Mesenchymal stem cell (in vitro differentiated cells and primary cell): Measurements from ENCODE around the gene ITGA2B.
"Not testable (repeated sequence)": the region's sequence is repeated elsewhere in the genome, so short reads cannot be mapped to it uniquely, and the experiment has no call there.

Source experiments
- DNase-seq: peaks from one replicate; pipeline ENCODE4 v3.0.0-alpha.2; 2013
- H2AFZ ChIP-seq: one replicate; pipeline ENCODE4 v1.6.1; 2013; ENCODE audit warnings: low read depth, mild to moderate bottlenecking, control low read depth, inconsistent platforms, low read length, moderate library complexity
- H2AK5ac ChIP-seq: 2 replicates; pipeline ENCODE4 v1.6.1; 2013; ENCODE audit warnings: low read length, moderate library complexity, mild to moderate bottlenecking, inconsistent platforms; ENCODE audit not compliant: severe bottlenecking
- H2BK120ac ChIP-seq: one replicate; pipeline ENCODE4 v1.6.1; 2013; ENCODE audit warnings: low read depth, mild to moderate bottlenecking, inconsistent platforms, low read length, moderate library complexity
- H2BK12ac ChIP-seq, 2 experiments: one replicate each; pipeline ENCODE4 v1.6.1; 2013; ENCODE audit warnings: inconsistent platforms in 2 of 2, low read length in 2 of 2, mild to moderate bottlenecking in 2 of 2, moderate library complexity in 2 of 2, control low read depth in 1 of 2
- H2BK15ac ChIP-seq: one replicate; pipeline ENCODE4 v1.6.1; 2013; ENCODE audit warnings: mild to moderate bottlenecking, low read depth, inconsistent platforms; ENCODE audit not compliant: poor library complexity, severe bottlenecking
- H2BK5ac ChIP-seq: 2 replicates; pipeline ENCODE4 v1.6.1; 2013; ENCODE audit warnings: low read depth, mild to moderate bottlenecking, low read length, control low read depth, inconsistent platforms; ENCODE audit not compliant: poor library complexity, severe bottlenecking
- H3K14ac ChIP-seq, 2 experiments: one replicate each; pipeline ENCODE4 v1.6.1; 2013; ENCODE audit warnings: inconsistent platforms in 2 of 2, low read length in 2 of 2, control low read depth in 1 of 2, mild to moderate bottlenecking in 1 of 2, moderate library complexity in 1 of 2
- H3K18ac ChIP-seq, 2 experiments: one replicate each; pipeline ENCODE4 v1.6.1; 2013; ENCODE audit warnings: inconsistent platforms in 2 of 2, low read length in 2 of 2, control low read depth in 1 of 2, low read depth in 1 of 2, mild to moderate bottlenecking in 1 of 2
- H3K23ac ChIP-seq, 2 experiments: one replicate each; pipeline ENCODE4 v1.6.1; 2013; ENCODE audit warnings: inconsistent platforms in 2 of 2, low read length in 2 of 2, mild to moderate bottlenecking in 2 of 2, moderate library complexity in 2 of 2, control low read depth in 1 of 2
- H3K27ac ChIP-seq: 2 replicates; pipeline ENCODE4 v1.5.1; 2013; ENCODE audit warnings: mild to moderate bottlenecking, moderate library complexity, low read length, control low read depth, inconsistent platforms; ENCODE audit not compliant: poor library complexity, severe bottlenecking
- H3K27me3 ChIP-seq, 2 experiments: 2 replicates each; pipeline versions ENCODE4 v1.6.1 to v1.7.0; 2013; ENCODE audit warnings: low read length in 2 of 2, mild to moderate bottlenecking in 2 of 2, moderate library complexity in 2 of 2, control low read depth in 1 of 2, inconsistent platforms in 1 of 2; ENCODE audit not compliant: control insufficient read depth in 1 of 2, insufficient read depth in 1 of 2
- H3K36me3 ChIP-seq, 2 experiments: 2 replicates each; pipeline versions ENCODE4 v1.6.1 to v1.7.0; 2013; ENCODE audit warnings: low read length in 2 of 2, control low read depth in 1 of 2, inconsistent platforms in 1 of 2, low read depth in 1 of 2, mild to moderate bottlenecking in 1 of 2; ENCODE audit not compliant: insufficient read depth in 2 of 2, control insufficient read depth in 1 of 2
- H3K4ac ChIP-seq, 2 experiments: one replicate each; pipeline ENCODE4 v1.6.1; 2013; ENCODE audit warnings: inconsistent platforms in 2 of 2, low read length in 2 of 2, mild to moderate bottlenecking in 2 of 2, moderate library complexity in 2 of 2, control low read depth in 1 of 2, low read depth in 1 of 2
- H3K4me1 ChIP-seq: 2 replicates; pipeline ENCODE4 v1.6.1; 2013; ENCODE audit warnings: low read depth, low read length, control low read depth; ENCODE audit not compliant: control insufficient read depth, insufficient read depth
- H3K4me2 ChIP-seq: 2 replicates; pipeline ENCODE4 v1.6.1; 2013; ENCODE audit warnings: low read length, mild to moderate bottlenecking, inconsistent platforms; ENCODE audit not compliant: poor library complexity, severe bottlenecking
- H3K4me3 ChIP-seq, 2 experiments: 2 replicates each; pipeline versions ENCODE4 v1.5.1 to v1.7.0; 2013; ENCODE audit warnings: low read length in 2 of 2, mild to moderate bottlenecking in 2 of 2, control low read depth in 1 of 2, low read depth in 1 of 2; ENCODE audit not compliant: insufficient read depth in 1 of 2
- H3K79me1 ChIP-seq: replicated peaks from 2 replicates; pipeline ENCODE4 v1.6.1; 2013; ENCODE audit warnings: mild to moderate bottlenecking, control low read depth, low read length, inconsistent platforms; ENCODE audit not compliant: poor library complexity, severe bottlenecking
- H3K9ac ChIP-seq: 2 replicates; pipeline ENCODE4 v1.7.0; 2013; ENCODE audit warnings: mild to moderate bottlenecking, low read length, moderate library complexity
- H3K9me3 ChIP-seq: 2 replicates; pipeline ENCODE4 v1.7.0; 2013; ENCODE audit warnings: mild to moderate bottlenecking, low read length; ENCODE audit not compliant: control insufficient read depth
- H4K8ac ChIP-seq: one replicate; pipeline ENCODE4 v1.6.1; 2013; ENCODE audit warnings: inconsistent platforms, mild to moderate bottlenecking, low read length, moderate library complexity
- H4K91ac ChIP-seq: one replicate; pipeline ENCODE4 v1.6.1; 2013; ENCODE audit warnings: mild to moderate bottlenecking, low read length, inconsistent platforms
- WGBS: methylation state at CpG from one replicate; pipeline ENCODE4 v1.1.7; 2013; ENCODE audit warnings: mixed read lengths; 5-methylcytosine and 5-hydroxymethylcytosine counted together

Gene ITGA2B

GRCh38 chr17:44396946-44397345 is 7.5 kb upstream of the ITGA2B start:
- Histone ChIP-seq H3K4me1 (peaks cover 5% of the 10 kb centered on the region), H2AK5ac (no peak overlapping the region), H3K27ac (no peak overlapping the region), H3K36me3 (peaks cover 43 to 68% of the 10 kb centered on the region in 2 experiments), H2BK15ac (no peak overlapping the region), H2BK12ac (no peak overlapping the region), H3K14ac (no peak overlapping the region), H4K91ac (no peak overlapping the region), H2BK120ac (no peak overlapping the region), H3K79me1 (peaks cover 28% of the 10 kb centered on the region), H3K4me2 (no peak overlapping the region), H3K27me3 (no peaks in the 10 kb centered on the region), H3K4ac (no peak overlapping the region), H2BK5ac (no peak overlapping the region), H3K9ac (no peak overlapping the region), H3K4me3 (no peak overlapping the region), H3K18ac (no peak overlapping the region), H3K9me3 (no peaks in the 10 kb centered on the region), H2AFZ (no peak overlapping the region), H3K23ac (no peak overlapping the region), H4K8ac (no peak overlapping the region)
- no peak for DNase-seq
- WGBS: 98% methylated on average over 3 of the region's 5 CpGs

GRCh38 chr17:44394833-44395232 is 5.4 kb upstream of the ITGA2B start:
- WGBS: over 99% methylated on average over 2 of the region's 2 CpGs
- Histone ChIP-seq H3K4me3 (no peak overlapping the region), H2AK5ac (no peak overlapping the region), H3K23ac (no peak overlapping the region), H2BK5ac (no peak overlapping the region), H4K91ac (no peak overlapping the region), H3K79me1 (peaks cover 28% of the 10 kb centered on the region), H3K27me3 (no peaks in the 10 kb centered on the region), H3K4ac (no peak overlapping the region), H3K27ac (no peak overlapping the region), H3K9me3 (no peaks in the 10 kb centered on the region), H2BK15ac (no peak overlapping the region), H3K18ac (no peak overlapping the region), H3K4me1 (peaks cover 5% of the 10 kb centered on the region), H2BK120ac (no peak overlapping the region), H3K14ac (no peak overlapping the region), H4K8ac (no peak overlapping the region), H3K9ac (no peak overlapping the region), H3K4me2 (no peak overlapping the region), H3K36me3 (peaks cover 32 to 50% of the 10 kb centered on the region in 2 experiments), H2AFZ (no peak overlapping the region), H2BK12ac (no peak overlapping the region)
- no peak for DNase-seq

GRCh38 chr17:44394112-44394511 is 4.7 kb upstream of the ITGA2B start:
- H3K4me1 ChIP-seq, H3K9ac ChIP-seq, H4K8ac ChIP-seq, H3K4ac ChIP-seq, H3K9me3 ChIP-seq, H3K18ac ChIP-seq, H3K4me3 ChIP-seq, H2BK120ac ChIP-seq, H2AFZ ChIP-seq, H2BK15ac ChIP-seq, H3K27ac ChIP-seq, H3K14ac ChIP-seq, H3K27me3 ChIP-seq, H2AK5ac ChIP-seq, H2BK5ac ChIP-seq, H2BK12ac ChIP-seq, H3K23ac ChIP-seq, H4K91ac ChIP-seq, DNase-seq, H3K4me2 ChIP-seq: not testable (repeated sequence)
- 98% methylated on average over 9 of the region's 9 CpGs for WGBS
- H3K36me3 ChIP-seq: peaks cover 25 to 43% of the 10 kb centered on the region in 2 experiments
- peaks cover 21% of the 10 kb centered on the region for H3K79me1 ChIP-seq

- H3K4me3 ChIP-seq: no peak overlapping the region
- H4K8ac ChIP-seq: no peak overlapping the region
- no peak overlapping the region for H2BK120ac ChIP-seq
- H3K36me3 ChIP-seq: peaks cover 0 to 7% of the 10 kb centered on the region in 2 experiments
- H3K18ac ChIP-seq: no peak overlapping the region
- H3K23ac ChIP-seq: no peak overlapping the region
- no peak overlapping the region for H3K9ac ChIP-seq
- no peak overlapping the region for H3K4me2 ChIP-seq
- H3K27ac ChIP-seq: no peak overlapping the region
- H3K9me3 ChIP-seq: no peaks in the 10 kb centered on the region
- H2AK5ac ChIP-seq: no peak overlapping the region
- no peak overlapping the region for H4K91ac ChIP-seq
- peaks cover 7% of the 10 kb centered on the region for H3K4me1 ChIP-seq
- no peak overlapping the region for H2AFZ ChIP-seq
- H3K27me3 ChIP-seq: peaks cover 3 to 14% of the 10 kb centered on the region in 2 experiments
- no peak overlapping the region for H3K4ac ChIP-seq
- H2BK5ac ChIP-seq: no peak overlapping the region
- no peak for DNase-seq
- WGBS: 83% methylated on average over 10 of the region's 10 CpGs
- no peak overlapping the region for H3K14ac ChIP-seq
- no peaks in the 10 kb centered on the region for H3K79me1 ChIP-seq
- no peak overlapping the region for H2BK12ac ChIP-seq
- H2BK15ac ChIP-seq: no peak overlapping the region
Observed at GRCh38 chr17:44390250-44390870, 911 bp upstream of the ITGA2B start.
